GM23338 (cell line): ENCODE data around the gene RUSF1. TPM values are rescaled to one million over a fixed set of nuclear protein-coding genes. Genes with fewer than 3 reads are reported as not detected.

ENCODE experiments used
- ATAC-seq: fragments of 200-7000 bp; cut with Tn5 transposase; 3 replicates; pipeline ENCODE4 v1.9.1; 2020
- DNase-seq: peaks from one replicate; pipeline ENCODE4 v3.0.0-alpha.2; 2015; ENCODE audit warnings: low spot score
- H2AFZ ChIP-seq: fragments of 200-600 bp; sonication (generic); 2 replicates; pipeline ENCODE4 v1.8.0; 2016; ENCODE audit warnings: antibody characterized with exemption, mild to moderate bottlenecking, moderate library complexity
- H3F3A ChIP-seq: fragments of 200-600 bp; sonication (generic); replicated peaks from 2 replicates; pipeline ENCODE4 v1.8.0; 2017; ENCODE audit warnings: antibody characterized with exemption, mixed run types, low read depth
- H3K27ac ChIP-seq: fragments of 200-600 bp; sonication (generic); 2 replicates; pipeline ENCODE4 v1.6.1; 2016; ENCODE audit warnings: low read depth
- H3K27me3 ChIP-seq: fragments of 200-600 bp; sonication (generic); 2 replicates; pipeline ENCODE4 v1.8.0; 2016; ENCODE audit warnings: mild to moderate bottlenecking, mixed run types, moderate library complexity; ENCODE audit not compliant: insufficient read depth
- H3K36me3 ChIP-seq: fragments of 200-600 bp; sonication (generic); 2 replicates; pipeline ENCODE4 v1.8.0; 2016; ENCODE audit warnings: mild to moderate bottlenecking; ENCODE audit not compliant: insufficient read depth
- H3K4me1 ChIP-seq: fragments of 200-600 bp; sonication (generic); 2 replicates; pipeline ENCODE4 v1.8.0; 2016; ENCODE audit warnings: mild to moderate bottlenecking, moderate library complexity; ENCODE audit not compliant: insufficient read depth
- H3K4me2 ChIP-seq: fragments of 200-600 bp; sonication (generic); 2 replicates; pipeline ENCODE4 v1.7.1; 2017; ENCODE audit warnings: mixed run types
- H3K4me3 ChIP-seq: fragments of 200-600 bp; sonication (generic); 2 replicates; pipeline ENCODE4 v1.6.1; 2016; ENCODE audit warnings: mixed run types
- H3K79me2 ChIP-seq: fragments of 200-600 bp; sonication (generic); replicated peaks from 2 replicates; pipeline ENCODE4 v1.8.0; 2017; ENCODE audit warnings: mild to moderate bottlenecking; ENCODE audit not compliant: insufficient read depth
- H3K9me2 ChIP-seq: fragments of 200-600 bp; sonication (generic); 2 replicates; pipeline ENCODE4 v1.8.0; 2017; ENCODE audit not compliant: insufficient read depth
- H4K20me1 ChIP-seq: fragments of 200-600 bp; sonication (generic); replicated peaks from 2 replicates; pipeline ENCODE4 v1.8.0; 2017; ENCODE audit warnings: mild to moderate bottlenecking; ENCODE audit not compliant: insufficient read depth
- H3K27ac Mint-ChIP-seq: 2 replicates; pipeline ENCODE4 v1.8.0; 2020; ENCODE audit warnings: inconsistent platforms, mild to moderate bottlenecking, moderate library complexity, mixed read lengths
- H3K27me3 Mint-ChIP-seq: 3 replicates; pipeline ENCODE4 v1.8.0; 2022; ENCODE audit warnings: low read depth, mild to moderate bottlenecking, moderate library complexity, mixed read lengths, inconsistent platforms; ENCODE audit not compliant: insufficient read depth, poor library complexity
- H3K36me3 Mint-ChIP-seq: 3 replicates; pipeline ENCODE4 v1.8.0; 2021; ENCODE audit warnings: low read depth, mild to moderate bottlenecking, inconsistent platforms, moderate library complexity, mixed read lengths
- H3K4me1 Mint-ChIP-seq: 3 replicates; pipeline ENCODE4 v1.8.0; 2020; ENCODE audit warnings: mild to moderate bottlenecking, inconsistent platforms, mixed read lengths
- H3K4me3 Mint-ChIP-seq: 3 replicates; pipeline ENCODE4 v1.8.0; 2021; ENCODE audit warnings: moderate library complexity, mild to moderate bottlenecking, inconsistent platforms, mixed read lengths
- H3K9me3 Mint-ChIP-seq: 3 replicates; pipeline ENCODE4 v1.8.0; 2020; ENCODE audit warnings: moderate library complexity, mild to moderate bottlenecking, inconsistent platforms, mixed read lengths
- CREB1 ChIP-seq: fragments of 250-450 bp; sonication (Bioruptor Pico); IDR thresholded peaks from 2 replicates; pipeline ENCODE4 v1.5.0; 2020; ENCODE audit warnings: low read depth, mild to moderate bottlenecking, moderate library complexity
- EZH2phosphoT487 ChIP-seq: fragments of 200-600 bp; sonication (generic); IDR thresholded peaks from one replicate; pipeline ENCODE4 v1.8.1; 2018; ENCODE audit warnings: antibody characterized with exemption; ENCODE audit not compliant: unreplicated experiment
- JUNB ChIP-seq: IDR thresholded peaks from one replicate; pipeline ENCODE4 v1.6.1; 2016; ENCODE audit warnings: antibody characterized with exemption; ENCODE audit not compliant: unreplicated experiment
- NANOG ChIP-seq: IDR thresholded peaks from 2 replicates; pipeline ENCODE4 v1.6.1; 2016; ENCODE audit warnings: antibody characterized with exemption, borderline replicate concordance
- polyA plus RNA-seq: library from polyadenylated mRNA; unstranded; fragments of >200 nt; fragmentation: Nextera tagmentation; extraction: Ambion mirVana; gene quantifications from 2 replicates; pipeline ENCODE4 v1.2.1, GENCODE V29; 2016
- total RNA-seq: library from RNA; depleted of rRNA; stranded (reverse); fragments of >200 nt; shearing (Covaris generic); gene quantifications from 2 replicates; pipeline ENCODE4 v1.2.3, GENCODE V29; 2014
- TF ChIP-seq, protein P1 (sequence below): fragments of 250-450 bp; sonication (Bioruptor Pico); IDR thresholded peaks from 2 replicates; pipeline ENCODE4 v1.5.0; 2020; ENCODE audit warnings: mild to moderate bottlenecking, moderate library complexity

The RUSF1 gene
- total and polyA plus RNA-seq, 2 experiments from 2014 or later: 8.9 to 36.1 TPM

DNA sequence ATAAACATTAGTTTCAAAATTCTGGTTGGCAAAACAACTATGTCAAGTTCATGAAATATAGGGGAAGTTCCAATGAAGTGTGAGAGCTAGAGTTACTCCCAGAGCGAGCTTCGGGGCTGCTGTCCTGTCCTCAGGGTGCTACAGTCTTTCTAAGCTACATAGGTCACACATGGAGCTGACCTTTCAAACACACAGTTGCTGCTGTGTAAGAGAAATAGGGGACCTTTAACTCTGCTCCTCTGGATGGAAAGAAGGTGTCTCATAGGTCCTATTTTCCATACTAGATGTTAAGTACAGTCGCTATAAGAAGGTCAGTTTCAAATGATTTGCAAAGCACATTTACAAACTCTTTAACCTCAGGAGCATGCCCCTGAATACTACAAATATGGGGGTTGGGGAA is 13.2 kb upstream of the RUSF1 start:
- Histone ChIP-seq H3F3A (no peaks in the 10 kb centered on the region), H3K36me3 (no peaks in the 10 kb centered on the region; the same call in 1 of the 2 replicates), H3K4me1 (no peaks in the 10 kb centered on the region), H4K20me1 (no peaks in the 10 kb centered on the region), H3K9me2 (no peaks in the 10 kb centered on the region), H3K4me3 (no peak overlapping the region), H3K79me2 (no peaks in the 10 kb centered on the region), H3K4me2 (no peak overlapping the region), H3K27me3 (peaks cover 4% of the 10 kb centered on the region; the same call in 1 of the 2 replicates), H2AFZ (no peak overlapping the region), H3K27ac (no peak overlapping the region)
- Mint-ChIP-seq H3K27me3 (peaks cover 9% of the 10 kb centered on the region), H3K4me3 (no peak overlapping the region), H3K4me1 (peaks cover 24% of the 10 kb centered on the region), H3K27ac (no peak overlapping the region), H3K9me3 (peaks cover 17% of the 10 kb centered on the region), H3K36me3 (peaks cover 5% of the 10 kb centered on the region; the same call in 2 of the 3 replicates)
- DNase-seq: no peak
- TF ChIP-seq JUNB: no peak
- TF ChIP-seq, protein P1, sequence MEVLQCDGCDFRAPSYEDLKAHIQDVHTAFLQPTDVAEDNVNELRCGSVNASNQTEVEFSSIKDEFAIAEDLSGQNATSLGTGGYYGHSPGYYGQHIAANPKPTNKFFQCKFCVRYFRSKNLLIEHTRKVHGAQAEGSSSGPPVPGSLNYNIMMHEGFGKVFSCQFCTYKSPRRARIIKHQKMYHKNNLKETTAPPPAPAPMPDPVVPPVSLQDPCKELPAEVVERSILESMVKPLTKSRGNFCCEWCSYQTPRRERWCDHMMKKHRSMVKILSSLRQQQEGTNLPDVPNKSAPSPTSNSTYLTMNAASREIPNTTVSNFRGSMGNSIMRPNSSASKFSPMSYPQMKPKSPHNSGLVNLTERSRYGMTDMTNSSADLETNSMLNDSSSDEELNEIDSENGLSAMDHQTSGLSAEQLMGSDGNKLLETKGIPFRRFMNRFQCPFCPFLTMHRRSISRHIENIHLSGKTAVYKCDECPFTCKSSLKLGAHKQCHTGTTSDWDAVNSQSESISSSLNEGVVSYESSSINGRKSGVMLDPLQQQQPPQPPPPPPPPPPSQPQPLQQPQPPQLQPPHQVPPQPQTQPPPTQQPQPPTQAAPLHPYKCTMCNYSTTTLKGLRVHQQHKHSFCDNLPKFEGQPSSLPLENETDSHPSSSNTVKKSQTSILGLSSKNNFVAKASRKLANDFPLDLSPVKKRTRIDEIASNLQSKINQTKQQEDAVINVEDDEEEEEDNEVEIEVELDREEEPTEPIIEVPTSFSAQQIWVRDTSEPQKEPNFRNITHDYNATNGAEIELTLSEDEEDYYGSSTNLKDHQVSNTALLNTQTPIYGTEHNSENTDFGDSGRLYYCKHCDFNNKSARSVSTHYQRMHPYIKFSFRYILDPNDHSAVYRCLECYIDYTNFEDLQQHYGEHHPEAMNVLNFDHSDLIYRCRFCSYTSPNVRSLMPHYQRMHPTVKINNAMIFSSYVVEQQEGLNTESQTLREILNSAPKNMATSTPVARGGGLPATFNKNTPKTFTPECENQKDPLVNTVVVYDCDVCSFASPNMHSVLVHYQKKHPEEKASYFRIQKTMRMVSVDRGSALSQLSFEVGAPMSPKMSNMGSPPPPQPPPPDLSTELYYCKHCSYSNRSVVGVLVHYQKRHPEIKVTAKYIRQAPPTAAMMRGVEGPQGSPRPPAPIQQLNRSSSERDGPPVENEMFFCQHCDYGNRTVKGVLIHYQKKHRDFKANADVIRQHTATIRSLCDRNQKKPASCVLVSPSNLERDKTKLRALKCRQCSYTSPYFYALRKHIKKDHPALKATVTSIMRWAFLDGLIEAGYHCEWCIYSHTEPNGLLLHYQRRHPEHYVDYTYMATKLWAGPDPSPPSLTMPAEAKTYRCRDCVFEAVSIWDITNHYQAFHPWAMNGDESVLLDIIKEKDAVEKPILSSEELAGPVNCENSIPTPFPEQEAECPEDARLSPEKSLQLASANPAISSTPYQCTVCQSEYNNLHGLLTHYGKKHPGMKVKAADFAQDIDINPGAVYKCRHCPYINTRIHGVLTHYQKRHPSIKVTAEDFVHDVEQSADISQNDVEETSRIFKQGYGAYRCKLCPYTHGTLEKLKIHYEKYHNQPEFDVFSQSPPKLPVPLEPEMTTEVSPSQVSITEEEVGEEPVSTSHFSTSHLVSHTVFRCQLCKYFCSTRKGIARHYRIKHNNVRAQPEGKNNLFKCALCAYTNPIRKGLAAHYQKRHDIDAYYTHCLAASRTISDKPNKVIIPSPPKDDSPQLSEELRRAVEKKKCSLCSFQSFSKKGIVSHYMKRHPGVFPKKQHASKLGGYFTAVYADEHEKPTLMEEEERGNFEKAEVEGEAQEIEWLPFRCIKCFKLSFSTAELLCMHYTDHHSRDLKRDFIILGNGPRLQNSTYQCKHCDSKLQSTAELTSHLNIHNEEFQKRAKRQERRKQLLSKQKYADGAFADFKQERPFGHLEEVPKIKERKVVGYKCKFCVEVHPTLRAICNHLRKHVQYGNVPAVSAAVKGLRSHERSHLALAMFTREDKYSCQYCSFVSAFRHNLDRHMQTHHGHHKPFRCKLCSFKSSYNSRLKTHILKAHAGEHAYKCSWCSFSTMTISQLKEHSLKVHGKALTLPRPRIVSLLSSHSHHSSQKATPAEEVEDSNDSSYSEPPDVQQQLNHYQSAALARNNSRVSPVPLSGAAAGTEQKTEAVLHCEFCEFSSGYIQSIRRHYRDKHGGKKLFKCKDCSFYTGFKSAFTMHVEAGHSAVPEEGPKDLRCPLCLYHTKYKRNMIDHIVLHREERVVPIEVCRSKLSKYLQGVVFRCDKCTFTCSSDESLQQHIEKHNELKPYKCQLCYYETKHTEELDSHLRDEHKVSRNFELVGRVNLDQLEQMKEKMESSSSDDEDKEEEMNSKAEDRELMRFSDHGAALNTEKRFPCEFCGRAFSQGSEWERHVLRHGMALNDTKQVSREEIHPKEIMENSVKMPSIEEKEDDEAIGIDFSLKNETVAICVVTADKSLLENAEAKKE (CRISPR knock-in tag): no peak
- TF ChIP-seq EZH2phosphoT487: no peak
- no peak for TF ChIP-seq NANOG
- ATAC-seq: no peak

DNA sequence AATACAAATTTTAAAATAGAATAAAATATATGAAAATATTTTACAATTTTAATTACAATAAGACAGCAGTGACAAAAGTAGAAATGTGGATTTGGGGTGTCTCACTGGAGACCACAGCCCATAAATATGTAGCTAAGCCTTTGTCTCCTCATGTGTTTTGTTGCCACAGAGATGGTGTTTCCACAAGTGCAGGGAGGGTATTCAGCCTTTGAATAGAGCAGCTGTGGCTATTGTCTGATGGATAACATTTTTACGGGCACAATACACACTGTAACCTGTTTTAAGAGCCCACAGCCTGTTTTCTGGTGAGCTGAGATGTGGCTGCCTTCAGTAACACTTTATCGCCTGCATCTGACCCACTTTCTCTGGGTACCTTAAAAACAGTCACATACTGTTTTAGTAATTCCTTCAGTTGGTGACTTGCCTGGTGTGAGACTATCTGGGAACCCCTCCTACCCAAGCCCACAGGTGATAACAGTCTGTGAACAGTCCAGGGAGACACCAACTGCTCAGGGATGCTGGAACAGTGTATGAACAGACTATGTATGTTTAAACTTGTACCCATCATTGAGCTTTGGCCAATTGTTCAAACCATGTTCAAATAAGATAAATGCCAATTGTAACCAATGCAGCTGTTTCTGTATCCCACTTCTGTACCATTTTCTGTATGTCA is 11.7 kb upstream of the RUSF1 start:
- Histone ChIP-seq H3K4me2 (no peak overlapping the region), H4K20me1 (no peaks in the 10 kb centered on the region), H2AFZ (no peak overlapping the region), H3K9me2 (no peaks in the 10 kb centered on the region), H3K36me3 (no peaks in the 10 kb centered on the region; the same call in 1 of the 2 replicates), H3F3A (no peaks in the 10 kb centered on the region), H3K4me1 (no peaks in the 10 kb centered on the region), H3K27me3 (no peaks in the 10 kb centered on the region), H3K4me3 (no peak overlapping the region), H3K79me2 (no peaks in the 10 kb centered on the region), H3K27ac (no peak overlapping the region)
- no peak for ATAC-seq
- H3K4me1 Mint-ChIP-seq: peaks cover 28% of the 10 kb centered on the region
- peaks cover 8% of the 10 kb centered on the region; the same call in 2 of the 3 replicates for H3K36me3 Mint-ChIP-seq
- H3K4me3 Mint-ChIP-seq: no peak overlapping the region
- DNase-seq: no peak
- peaks cover 7% of the 10 kb centered on the region for H3K27me3 Mint-ChIP-seq
- peaks cover 22% of the 10 kb centered on the region for H3K9me3 Mint-ChIP-seq
- H3K27ac Mint-ChIP-seq: no peak overlapping the region
- no peak for TF ChIP-seq NANOG
- TF ChIP-seq, protein P1 (CRISPR knock-in tag): no peak
- no peak for TF ChIP-seq CREB1 (CRISPR knock-in tag)
